Effector memory CD8-positive, alpha-beta T cell (primary cell): Measurements from ENCODE around the gene DUSP23.

Source experiments
- ATAC-seq: fragments of 150-1000 bp; cut with Tn5 transposase; replicated peaks from 2 replicates; pipeline ENCODE4 v1.10.0; 2021; ENCODE audit warnings: mild to moderate bottlenecking, moderate library complexity
- DNase-seq, 3 experiments: peaks; one replicate each; pipeline ENCODE4 v3.0.0; 2021
- H3K27ac Mint-ChIP-seq, 2 donors: one replicate each; pipeline ENCODE4 v1.8.0; 2022; ENCODE audit warnings: mild to moderate bottlenecking in 2 of 2, mixed read lengths in 2 of 2, moderate library complexity in 2 of 2
- H3K27me3 Mint-ChIP-seq, 2 donors: one replicate each; pipeline ENCODE4 v1.8.0; 2022; ENCODE audit warnings: mixed read lengths in 2 of 2
- H3K36me3 Mint-ChIP-seq: one replicate; pipeline ENCODE4 v1.8.0; 2022; ENCODE audit warnings: mild to moderate bottlenecking, moderate library complexity, mixed read lengths; ENCODE audit not compliant: insufficient read depth
- H3K4me1 Mint-ChIP-seq, 2 donors: one replicate each; pipeline ENCODE4 v1.8.0; 2022; ENCODE audit warnings: low read depth in 2 of 2, mixed read lengths in 2 of 2
- H3K4me3 Mint-ChIP-seq, 2 donors: one replicate each; pipeline ENCODE4 v1.8.0; 2022; ENCODE audit warnings: mild to moderate bottlenecking in 2 of 2, mixed read lengths in 2 of 2, moderate library complexity in 2 of 2
- H3K9me3 Mint-ChIP-seq, 2 donors: one replicate each; pipeline ENCODE4 v1.8.0; 2022; ENCODE audit warnings: mixed read lengths in 2 of 2
- total RNA-seq, 9 experiments: gene quantifications; one replicate each; lab custom pipeline; 2026; lab: John Stamatoyannopoulos, UW

Gene DUSP23
- total RNA-seq = 4.7 to 21.8 (median 12.3) reads per million in 9 experiments

DNA sequence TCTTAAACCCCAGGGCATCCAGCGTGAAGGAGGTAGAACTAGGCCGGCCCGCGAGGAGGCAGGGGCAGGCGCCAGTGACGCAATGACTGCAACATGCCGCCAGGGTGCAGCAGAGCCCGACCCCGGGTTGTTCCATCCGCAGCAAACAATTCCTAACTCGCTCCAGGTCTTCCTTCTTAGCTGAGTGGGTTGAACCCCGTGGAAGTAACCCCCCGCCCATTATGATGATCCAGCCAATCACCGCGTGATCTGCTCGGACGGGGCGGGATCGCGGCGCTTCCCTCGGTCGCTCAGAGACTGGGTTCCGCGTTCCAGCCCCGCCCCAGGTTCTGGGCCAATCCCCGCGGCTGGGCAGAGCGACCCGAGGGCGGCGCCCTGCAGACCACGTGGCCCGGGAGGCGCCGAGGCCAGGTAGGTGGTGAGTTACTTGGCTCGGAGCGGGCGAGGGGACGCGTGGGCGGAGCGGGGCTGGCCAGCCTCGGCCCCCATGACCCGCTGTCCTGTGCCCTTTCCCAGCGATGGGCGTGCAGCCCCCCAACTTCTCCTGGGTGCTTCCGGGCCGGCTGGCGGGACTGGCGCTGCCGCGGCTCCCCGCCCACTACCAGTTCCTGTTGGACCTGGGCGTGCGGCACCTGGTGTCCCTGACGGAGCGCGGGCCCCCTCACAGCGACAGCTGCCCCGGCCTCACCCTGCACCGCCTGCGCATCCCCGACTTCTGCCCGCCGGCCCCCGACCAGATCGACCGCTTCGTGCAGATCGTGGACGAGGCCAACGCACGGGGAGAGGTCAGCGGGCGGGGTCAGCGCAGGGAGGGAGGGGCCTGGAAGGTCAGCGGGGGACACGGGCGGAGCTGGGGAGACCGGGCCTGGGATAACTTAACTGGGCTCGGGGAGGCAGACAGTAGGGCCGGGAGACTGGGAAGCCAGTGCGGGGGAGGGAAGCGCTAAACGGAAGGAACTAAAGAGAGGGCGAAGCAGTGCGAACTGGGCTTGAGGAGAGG is at the start of gene DUSP23:
DUSP23 (plus strand) TSS at position 380 of the 1,000 bp plus-strand sequence; CDS start at position 519, 139 bp downstream.
- peak; percentile 94 to 96 (median 96) for DNase-seq
- peaks cover 5% of the 10 kb centered on the region for H3K36me3 Mint-ChIP-seq
- H3K27me3 Mint-ChIP-seq = no peaks in the 10 kb centered on the region
- peak; percentile 94 for ATAC-seq
- H3K27ac Mint-ChIP-seq = peak within 1 kb of the TSS; percentile 68 to 82
- H3K4me1 Mint-ChIP-seq = peaks cover 18 to 25% of the 10 kb centered on the region in 2 donors
- no peaks in the 10 kb centered on the region for H3K9me3 Mint-ChIP-seq
- peak within 1 kb of the TSS; percentile 79 to 81 for H3K4me3 Mint-ChIP-seq

DNA sequence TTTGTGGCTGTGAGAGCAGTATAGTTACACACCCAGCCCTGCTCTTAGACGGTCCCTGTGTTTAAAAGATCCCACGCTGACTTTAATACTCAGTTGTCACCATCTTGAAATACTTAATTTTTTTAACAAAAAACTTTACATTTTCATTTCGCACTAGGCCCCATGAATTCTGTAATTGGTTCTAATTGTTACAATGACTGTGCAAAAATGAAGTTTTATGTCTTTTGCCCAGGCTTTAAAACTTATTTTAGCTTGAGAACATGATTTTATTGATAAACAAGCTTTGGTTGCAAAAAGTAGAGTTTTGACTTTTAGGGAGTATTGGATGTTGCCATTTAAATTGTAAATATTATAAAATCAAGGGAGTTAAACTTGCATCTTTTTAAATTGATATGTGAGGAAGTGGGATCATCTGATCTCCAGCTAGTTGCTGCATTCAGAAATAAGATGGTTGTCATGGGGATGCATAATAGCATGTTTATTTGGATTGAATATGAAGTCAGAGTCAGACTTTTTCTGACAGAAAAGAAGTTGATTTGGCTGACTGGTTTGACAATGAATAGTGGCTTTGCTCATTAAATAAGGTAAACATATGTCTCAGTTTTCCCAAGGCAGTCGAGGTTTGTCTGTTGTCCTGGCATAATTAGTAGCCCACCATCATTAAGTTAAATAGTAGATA is 43.4 kb upstream of the DUSP23 start:
- no peak for DNase-seq
- H3K36me3 Mint-ChIP-seq = peaks cover 3% of the 10 kb centered on the region
- ATAC-seq = no peak
- H3K4me3 Mint-ChIP-seq = no peak overlapping the region
- no peaks in the 10 kb centered on the region for H3K4me1 Mint-ChIP-seq
- no peak overlapping the region for H3K27ac Mint-ChIP-seq
- H3K9me3 Mint-ChIP-seq = peaks cover 0 to 3% of the 10 kb centered on the region in 2 donors
- H3K27me3 Mint-ChIP-seq = peaks cover 24 to 50% of the 10 kb centered on the region in 2 donors

DNA sequence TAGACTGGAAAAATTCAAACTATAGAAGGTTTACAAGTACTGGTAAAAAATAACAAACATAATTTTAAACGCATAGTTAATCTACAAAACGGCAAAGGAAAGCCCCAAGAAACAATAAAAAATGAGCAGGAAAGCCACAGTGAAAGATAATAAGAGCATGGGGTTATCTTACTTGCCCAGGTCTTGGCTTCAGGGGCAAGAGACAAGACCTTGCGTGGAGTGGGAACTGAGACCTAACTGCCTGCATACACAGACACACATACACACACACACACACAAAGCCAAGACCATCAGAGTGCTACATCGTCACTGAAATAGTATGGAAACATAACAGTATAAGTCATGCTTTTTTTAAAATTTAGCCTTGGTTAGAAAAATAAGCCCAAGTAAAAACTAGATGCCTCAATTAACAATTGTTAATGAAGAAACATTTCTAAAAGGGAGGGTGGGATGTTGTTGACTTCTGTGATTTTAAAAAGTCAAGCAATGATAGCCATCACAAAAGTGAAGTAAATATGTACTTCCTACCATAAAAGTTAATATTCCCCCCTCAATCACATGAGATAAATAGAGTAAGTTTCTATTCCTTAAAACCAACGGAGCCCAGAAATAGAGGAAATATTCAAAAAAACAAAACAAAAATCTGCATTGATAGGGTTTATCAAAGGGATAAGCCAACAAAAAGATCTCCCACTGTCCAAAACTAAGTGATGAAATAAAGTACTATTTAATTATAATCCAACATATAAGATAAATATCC is 36.9 kb upstream of the DUSP23 start:
- H3K9me3 Mint-ChIP-seq = peaks cover 0 to 3% of the 10 kb centered on the region in 2 donors
- H3K4me1 Mint-ChIP-seq = no peaks in the 10 kb centered on the region
- peaks cover 45 to 56% of the 10 kb centered on the region in 2 donors for H3K27me3 Mint-ChIP-seq
- peaks cover under 1% of the 10 kb centered on the region for H3K36me3 Mint-ChIP-seq
- DNase-seq (no peak), ATAC-seq (no peak)
- no peak overlapping the region for H3K27ac Mint-ChIP-seq
- no peak overlapping the region for H3K4me3 Mint-ChIP-seq

DNA sequence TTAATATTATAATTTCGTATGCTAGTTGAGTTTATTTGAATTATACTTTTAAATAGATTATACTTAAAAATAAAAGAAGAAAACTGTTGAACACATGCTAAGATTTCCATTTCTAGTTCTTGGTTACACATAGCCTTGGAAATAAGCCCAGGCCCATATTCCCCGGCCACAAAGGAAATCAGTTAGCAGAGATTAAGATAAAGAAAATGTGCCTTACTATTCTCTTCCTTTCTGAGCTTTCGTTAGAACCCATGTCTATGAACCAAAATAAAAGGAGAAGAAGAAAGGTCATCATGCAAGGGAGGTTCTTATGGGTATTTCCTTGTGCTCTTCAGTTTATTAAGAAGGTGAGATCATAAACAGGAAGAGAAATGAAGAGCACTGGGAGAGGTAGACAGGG is 34.1 kb upstream of the DUSP23 start:
- no peaks in the 10 kb centered on the region for H3K36me3 Mint-ChIP-seq
- no peaks in the 10 kb centered on the region for H3K4me1 Mint-ChIP-seq
- H3K27me3 Mint-ChIP-seq = peaks cover 37 to 41% of the 10 kb centered on the region in 2 donors
- ATAC-seq (no peak), DNase-seq (no peak)
- H3K4me3 Mint-ChIP-seq = no peak overlapping the region
- no peak overlapping the region for H3K27ac Mint-ChIP-seq
- peaks cover 0 to 3% of the 10 kb centered on the region in 2 donors for H3K9me3 Mint-ChIP-seq

DNA sequence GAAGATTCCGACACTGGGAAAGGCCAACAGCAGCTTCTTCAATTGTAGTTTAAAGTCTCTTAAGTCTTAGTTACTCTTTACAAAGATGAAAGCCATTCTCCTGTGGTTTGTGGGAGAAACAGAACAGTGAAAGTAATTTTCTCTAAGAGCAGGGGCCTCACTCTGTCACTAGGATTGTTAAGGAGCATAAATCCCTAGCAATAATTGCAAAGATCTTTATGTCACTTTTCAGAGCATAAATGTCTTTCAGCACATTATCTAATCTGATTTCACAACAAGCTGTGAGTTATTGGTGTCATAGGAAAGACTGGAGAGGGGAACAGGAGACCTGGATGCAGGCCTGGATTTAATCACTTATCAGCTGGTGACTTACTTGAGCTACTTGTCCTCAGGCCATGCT is 32.4 kb upstream of the DUSP23 start:
- ATAC-seq (no peak), DNase-seq (no peak)
- Mint-ChIP-seq H3K27me3 (peaks cover 29 to 41% of the 10 kb centered on the region in 2 donors), H3K27ac (no peak overlapping the region), H3K36me3 (no peaks in the 10 kb centered on the region), H3K4me1 (no peaks in the 10 kb centered on the region), H3K4me3 (no peak overlapping the region), H3K9me3 (no peaks in the 10 kb centered on the region)

DNA sequence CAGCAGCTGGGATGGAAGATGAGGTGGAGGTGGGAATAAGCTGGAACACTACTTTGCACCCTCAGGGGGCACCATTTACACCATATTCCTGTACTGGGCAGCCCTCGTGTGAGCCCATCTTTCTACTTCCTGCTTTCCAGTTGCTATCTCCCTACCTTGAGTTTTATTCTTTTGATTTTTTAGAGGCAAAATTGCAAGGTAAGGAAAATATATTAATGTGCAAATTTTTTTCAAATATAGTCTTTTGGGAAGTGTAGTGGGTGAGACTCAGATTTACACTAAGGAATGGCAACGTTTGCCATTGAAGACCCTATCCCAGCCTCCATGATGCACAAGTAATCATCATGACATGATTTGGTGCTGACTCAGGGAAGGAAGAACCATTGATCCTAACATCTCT is 31.1 kb upstream of the DUSP23 start:
- no peak overlapping the region for H3K27ac Mint-ChIP-seq
- no peak for DNase-seq
- H3K36me3 Mint-ChIP-seq = no peaks in the 10 kb centered on the region
- H3K4me3 Mint-ChIP-seq = no peak overlapping the region
- ATAC-seq = no peak
- no peaks in the 10 kb centered on the region for H3K4me1 Mint-ChIP-seq
- peaks cover 19 to 35% of the 10 kb centered on the region in 2 donors for H3K27me3 Mint-ChIP-seq
- no peaks in the 10 kb centered on the region for H3K9me3 Mint-ChIP-seq

DNA sequence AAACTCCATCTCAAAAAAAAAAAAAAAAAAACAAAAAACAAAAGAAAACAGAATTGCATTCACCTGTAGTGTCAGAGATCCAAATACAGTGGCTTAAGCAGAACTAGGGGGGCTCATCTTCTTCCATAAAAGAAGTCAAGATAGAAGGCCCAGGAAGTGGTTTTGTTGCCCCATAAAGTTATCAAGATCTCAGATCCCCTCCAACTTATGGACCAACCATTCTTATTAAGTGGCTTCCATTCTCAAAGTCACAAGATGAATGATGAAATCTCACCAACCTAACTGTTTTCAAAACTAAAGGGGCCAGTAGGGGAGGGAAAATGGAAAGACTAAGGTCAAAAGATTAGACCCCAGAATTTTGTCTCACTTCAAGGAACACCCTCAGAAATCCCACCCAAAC is 30.1 kb upstream of the DUSP23 start:
- Mint-ChIP-seq H3K9me3 (no peaks in the 10 kb centered on the region), H3K27ac (no peak overlapping the region), H3K36me3 (no peaks in the 10 kb centered on the region), H3K27me3 (peaks cover 14 to 31% of the 10 kb centered on the region in 2 donors), H3K4me1 (no peaks in the 10 kb centered on the region), H3K4me3 (no peak overlapping the region)
- no peak for ATAC-seq
- no peak for DNase-seq

DNA sequence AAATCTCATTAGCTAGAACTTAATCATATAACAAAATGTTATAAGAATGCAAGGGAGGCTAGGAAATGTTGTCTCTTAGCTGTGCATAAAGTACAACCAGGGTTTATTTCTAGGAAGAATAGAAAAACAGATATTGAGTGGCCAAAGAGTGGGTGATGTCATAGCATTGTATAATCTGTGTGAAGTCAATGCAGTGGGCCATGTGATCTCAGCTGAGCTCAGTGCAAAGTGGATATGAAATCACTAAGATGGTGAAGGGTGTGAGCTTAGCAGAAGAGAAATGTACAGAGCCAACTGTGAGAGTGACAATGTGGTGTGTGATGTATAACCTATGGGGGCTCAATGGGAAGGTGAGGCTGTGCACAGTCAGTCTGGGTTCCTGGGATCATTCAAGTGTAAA is 29.7 kb upstream of the DUSP23 start:
- H3K27ac Mint-ChIP-seq = no peak overlapping the region
- no peaks in the 10 kb centered on the region for H3K9me3 Mint-ChIP-seq
- no peak for DNase-seq
- peaks cover 14 to 31% of the 10 kb centered on the region in 2 donors for H3K27me3 Mint-ChIP-seq
- ATAC-seq = no peak
- no peaks in the 10 kb centered on the region for H3K36me3 Mint-ChIP-seq
- no peak overlapping the region for H3K4me3 Mint-ChIP-seq
- no peaks in the 10 kb centered on the region for H3K4me1 Mint-ChIP-seq

DNA sequence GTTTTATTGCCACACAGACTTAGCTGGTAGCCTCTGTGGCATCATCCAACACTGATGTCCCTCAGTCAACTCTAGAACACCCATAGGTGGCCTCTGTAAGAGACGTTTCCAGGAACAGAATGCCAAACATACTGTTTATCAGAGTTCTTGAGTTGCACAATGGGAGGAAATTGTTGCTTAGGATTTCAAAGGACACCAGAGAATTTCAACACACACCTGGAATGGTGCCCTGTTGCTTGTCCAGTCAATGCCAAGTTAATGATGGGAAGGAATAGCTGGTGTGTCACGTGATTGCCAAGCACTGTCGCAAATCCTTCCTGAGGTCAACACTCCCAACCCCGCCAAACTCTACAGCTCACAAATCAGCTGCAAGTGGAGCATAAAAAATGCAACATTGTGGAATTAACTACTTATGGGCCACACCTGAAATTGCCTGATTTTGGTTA is 28.6 kb upstream of the DUSP23 start:
- no peak overlapping the region for H3K27ac Mint-ChIP-seq
- H3K4me3 Mint-ChIP-seq = no peak overlapping the region
- H3K9me3 Mint-ChIP-seq = no peaks in the 10 kb centered on the region
- DNase-seq (no peak), ATAC-seq (no peak)
- no peaks in the 10 kb centered on the region for H3K4me1 Mint-ChIP-seq
- H3K27me3 Mint-ChIP-seq = peaks cover 20 to 31% of the 10 kb centered on the region in 2 donors
- no peaks in the 10 kb centered on the region for H3K36me3 Mint-ChIP-seq

DNA sequence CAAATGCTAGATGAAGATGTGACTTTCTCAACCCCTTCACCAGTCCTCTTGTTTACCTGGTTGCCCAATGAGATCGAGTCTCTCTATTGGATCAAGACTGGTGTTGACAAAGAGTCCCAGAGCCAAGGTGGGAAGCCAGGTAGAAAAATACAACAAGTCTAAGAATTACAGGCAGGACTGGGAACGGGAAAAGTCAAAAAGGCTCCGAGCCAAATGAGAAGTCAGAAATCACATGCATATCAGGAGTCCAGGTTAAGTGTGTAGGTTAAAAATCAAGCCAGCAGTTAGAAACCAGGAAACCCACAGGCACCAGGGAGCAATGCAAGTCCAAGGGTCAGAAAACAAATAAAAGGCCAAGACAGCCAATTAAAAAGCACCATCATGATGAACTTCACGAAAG is 27.4 kb upstream of the DUSP23 start:
- Mint-ChIP-seq H3K9me3 (no peaks in the 10 kb centered on the region), H3K36me3 (no peaks in the 10 kb centered on the region), H3K4me3 (no peak overlapping the region), H3K27ac (no peak overlapping the region), H3K27me3 (peaks cover 15 to 31% of the 10 kb centered on the region in 2 donors), H3K4me1 (no peaks in the 10 kb centered on the region)
- ATAC-seq (no peak), DNase-seq (no peak)

DNA sequence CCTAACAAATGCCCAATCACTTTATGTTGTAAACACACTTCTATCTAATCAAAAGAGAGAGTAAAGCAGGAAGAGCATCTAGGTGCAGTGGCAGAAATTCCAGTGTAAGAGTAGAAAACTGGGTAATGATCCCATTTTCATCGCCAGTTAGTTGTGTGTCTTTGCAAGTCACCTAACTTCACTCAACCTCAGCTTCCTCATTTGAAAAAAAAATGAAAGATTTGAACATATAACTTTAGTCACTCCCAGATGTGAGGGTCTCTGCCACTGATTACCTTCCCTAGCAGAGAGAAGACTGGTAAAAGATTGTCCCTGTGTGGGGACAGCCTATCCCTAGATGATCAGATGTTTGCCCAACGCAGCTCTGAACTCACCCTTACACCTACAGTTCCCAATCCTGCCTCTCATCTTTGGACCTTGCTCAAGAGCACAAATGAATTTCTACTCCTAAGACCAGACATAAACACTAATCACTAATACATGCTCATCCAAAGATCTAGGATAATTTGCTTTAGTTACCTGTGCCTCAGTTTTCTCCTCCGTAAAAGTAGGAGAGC is 25.2 kb upstream of the DUSP23 start:
- no peak for DNase-seq
- Mint-ChIP-seq H3K4me3 (no peak overlapping the region), H3K9me3 (no peaks in the 10 kb centered on the region), H3K4me1 (no peaks in the 10 kb centered on the region), H3K27ac (no peak overlapping the region), H3K27me3 (peaks cover 13 to 31% of the 10 kb centered on the region in 2 donors), H3K36me3 (no peaks in the 10 kb centered on the region)
- no peak for ATAC-seq

DNA sequence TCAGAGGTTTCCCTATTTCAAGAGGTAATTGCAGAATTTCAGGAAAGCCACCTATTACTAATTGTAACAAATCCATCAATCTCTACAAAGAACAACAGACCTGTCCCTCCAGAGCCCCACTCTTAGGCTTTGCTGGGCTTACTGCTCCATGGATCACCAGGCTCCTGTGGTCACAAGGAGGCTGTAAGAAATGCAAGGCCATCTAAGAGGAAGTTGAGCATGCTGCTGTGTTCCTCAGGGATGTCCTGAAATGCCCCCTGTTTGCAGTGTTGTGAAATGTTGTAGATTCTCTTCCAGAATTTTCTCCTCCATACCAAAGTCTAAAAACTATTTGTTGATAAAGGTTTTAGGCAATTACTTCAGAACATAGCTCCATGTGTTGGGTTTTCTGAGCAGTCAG is 24.4 kb upstream of the DUSP23 start:
- Mint-ChIP-seq H3K36me3 (no peaks in the 10 kb centered on the region), H3K27ac (no peak overlapping the region), H3K4me3 (no peak overlapping the region), H3K9me3 (no peaks in the 10 kb centered on the region), H3K27me3 (peaks cover 21 to 34% of the 10 kb centered on the region in 2 donors), H3K4me1 (no peaks in the 10 kb centered on the region)
- DNase-seq = no peak
- ATAC-seq = no peak

DNA sequence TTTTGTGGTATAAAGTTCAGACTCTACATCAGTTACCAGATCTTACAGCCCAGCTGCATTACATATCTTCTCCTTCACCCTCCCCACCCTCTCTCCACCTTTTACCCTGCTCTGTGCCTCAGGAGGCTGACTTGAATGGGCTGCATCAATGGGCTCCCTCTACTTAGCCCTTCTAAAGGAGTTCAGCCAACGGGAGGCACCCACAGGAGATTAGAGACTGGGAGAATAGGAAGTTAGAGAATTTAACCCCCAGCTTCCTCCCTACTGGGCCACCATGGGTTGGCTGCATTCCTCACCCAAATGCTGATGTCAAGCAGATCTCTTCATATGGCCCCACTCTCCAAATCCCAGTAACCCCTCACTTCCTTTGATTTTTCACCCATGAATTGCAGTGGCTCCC is 17.1 kb upstream of the DUSP23 start:
- H3K27me3 Mint-ChIP-seq = peaks cover 19 to 51% of the 10 kb centered on the region in 2 donors

More for the DNA sequence above, 17.1 kb upstream of the DUSP23 start:
- no peaks in the 10 kb centered on the region for H3K9me3 Mint-ChIP-seq
- DNase-seq = no peak
- no peak for ATAC-seq
- no peak overlapping the region for H3K27ac Mint-ChIP-seq
- H3K36me3 Mint-ChIP-seq = no peaks in the 10 kb centered on the region
- H3K4me1 Mint-ChIP-seq = no peaks in the 10 kb centered on the region
- no peak overlapping the region for H3K4me3 Mint-ChIP-seq
